ENCODE data around the gene GSX2.

GRCh38 chr4:54090404-54090803 lies 9.6 kb upstream of the GSX2 start:
- TF ChIP-seq BHLHE40 (IDR thresholded peaks at IDR 0.05; ENCODE audit: borderline replicate concordance) (no peak), SP1 (IDR thresholded peaks at IDR 0.05) (no peak), FOXA1 (IDR thresholded peaks at IDR 0.05) (no peak), CTBP1 (IDR thresholded peaks at IDR 0.05; ENCODE audit: borderline replicate concordance) (no peak), FOXM1 (IDR thresholded peaks at IDR 0.05; ENCODE audit: borderline replicate concordance) (no peak), HDGF (IDR thresholded peaks at IDR 0.05; ENCODE audit: borderline replicate concordance) (no peak), FOXK2 (IDR thresholded peaks at IDR 0.05) (no peak), L3MBTL2 (conservative IDR thresholded peaks at IDR 0.05) (no peak), ZNF384 (IDR thresholded peaks at IDR 0.05) (no peak), TARDBP (IDR thresholded peaks at IDR 0.05) (no peak), ARNT (IDR thresholded peaks at IDR 0.05) (no peak), SUZ12 (IDR thresholded peaks at IDR 0.05) (no peak), LEF1 (IDR thresholded peaks at IDR 0.05; ENCODE audit: borderline replicate concordance) (no peak), PKNOX1 (IDR thresholded peaks at IDR 0.05) (no peak)

Measured in HEK293T (cell line).